LNCaP clone FGC (cell line): Measurements from ENCODE around the gene HOXD11.

Experiments used
- DNase-seq: peaks from one replicate; pipeline ENCODE4 v3.0.0-alpha.2; 2011; ENCODE audit warnings: low read depth
- H3K4me3 ChIP-seq: 2 replicates; pipeline ENCODE4 v1.5.1; 2011; ENCODE audit warnings: mild to moderate bottlenecking, low read depth, low read length, control low read depth
- CTCF ChIP-seq: IDR thresholded peaks from 2 replicates; pipeline ENCODE4 v1.5.1; 2012; ENCODE audit warnings: mild to moderate bottlenecking; ENCODE audit not compliant: control insufficient read depth, insufficient read depth; ENCODE audit errors: extremely low read depth

Gene HOXD11

GRCh38 chr2:176146645-176147044 lies 39.6 kb downstream of the HOXD11 start:
- TF ChIP-seq CTCF = no peak
- no peak overlapping the region for H3K4me3 ChIP-seq
- no peak for DNase-seq

- no peak for TF ChIP-seq CTCF
- H3K4me3 ChIP-seq = no peak overlapping the region
- no peak for DNase-seq
These were observed 40.2 kb downstream of the HOXD11 start for GRCh38 chr2:176147210-176147799.

- no peak for DNase-seq
- TF ChIP-seq CTCF = no peak
- no peak overlapping the region for H3K4me3 ChIP-seq
These were observed 40.9 kb downstream of the HOXD11 start for GRCh38 chr2:176147800-176148496.

- no peak for TF ChIP-seq CTCF
- DNase-seq = no peak
- no peak overlapping the region for H3K4me3 ChIP-seq
These were observed 41.8 kb downstream of the HOXD11 start for GRCh38 chr2:176148751-176149421.

- no peak for TF ChIP-seq CTCF
- DNase-seq = no peak
- H3K4me3 ChIP-seq = no peak overlapping the region
These were observed 42.4 kb downstream of the HOXD11 start for GRCh38 chr2:176149481-176149938.

- DNase-seq = no peak
- TF ChIP-seq CTCF = no peak
- no peak overlapping the region for H3K4me3 ChIP-seq
These were observed 43.0 kb downstream of the HOXD11 start for GRCh38 chr2:176149939-176150583.
